ENCODE measurements around the gene GULP1. TPM values are rescaled to one million over a fixed set of nuclear protein-coding genes. Genes with fewer than 3 reads are reported as not detected.

The GULP1 gene
- total and polyA plus RNA-seq, 2 of the 13 experiments (the other 11 are each of a cell fraction or from before 2014, with no cell fraction given), result 0.15 TPM; not detected in 1

GRCh38 chr2:188607501-188607900 is 315.8 kb downstream of the GULP1 start:
- Histone ChIP-seq H3K36me3 (replicated peaks in 1 of 2; ENCODE audit: control insufficient read depth in 1 of 2, insufficient read depth in 2 of 2, low read length in 2 of 2) (no peaks in the 10 kb centered on the region), H4K20me1 (ENCODE audit: insufficient read depth, low read length) (no peaks in the 10 kb centered on the region), H3K4me2 (ENCODE audit: low read depth, low read length) (no peak overlapping the region), H3K27ac (ENCODE audit: extremely low read length, insufficient read depth, low read length) (no peak overlapping the region), H3K4me1 (ENCODE audit: insufficient read depth, low read length) (no peaks in the 10 kb centered on the region), H2AFZ (ENCODE audit: low read length) (no peak overlapping the region), H3K79me2 (ENCODE audit: insufficient read depth, low read length) (no peaks in the 10 kb centered on the region), H3K4me3 (replicated peaks in 1 of 3; ENCODE audit: insufficient read depth in 1 of 3, low read depth in 2 of 3, low read length in 3 of 3) (no peak overlapping the region), H3K27me3 (ENCODE audit: control insufficient read depth in 1 of 2, insufficient read depth in 2 of 2, low read length in 2 of 2) (no peaks in the 10 kb centered on the region), H3K9ac (ENCODE audit: insufficient read depth, low read depth, low read length) (no peak overlapping the region), H3K9me3 (ENCODE audit: low read length) (peaks cover 9% of the 10 kb centered on the region; the same call in 1 of the 2 replicates)
- intact Hi-C loops (cut with micrococcal nuclease; ENCODE audit: unreplicated experiment), result no loop called here
- in situ Hi-C loops (cut with HindIII; ENCODE audit: extremely low pct_ligation_motif_present, low pct_unique_long_range_greater_than_20kb), result no loop called here
- ChIA-PET POLR2A (no interaction called here), CTCF (ENCODE audit: low intra/inter-chr PET ratio, low total read pairs) (no interaction called here)
- DNase-seq (ENCODE audit: low spot score) (no peak), FAIRE-seq (no peak), ATAC-seq (no peak)
- no TSS peak for BruUV-seq (replicated peaks)
- WGBS (ENCODE audit: low lambda C conversion rate), result 0% methylated on average over 2 of the region's 2 CpGs
- TF ChIP-seq, protein P1, sequence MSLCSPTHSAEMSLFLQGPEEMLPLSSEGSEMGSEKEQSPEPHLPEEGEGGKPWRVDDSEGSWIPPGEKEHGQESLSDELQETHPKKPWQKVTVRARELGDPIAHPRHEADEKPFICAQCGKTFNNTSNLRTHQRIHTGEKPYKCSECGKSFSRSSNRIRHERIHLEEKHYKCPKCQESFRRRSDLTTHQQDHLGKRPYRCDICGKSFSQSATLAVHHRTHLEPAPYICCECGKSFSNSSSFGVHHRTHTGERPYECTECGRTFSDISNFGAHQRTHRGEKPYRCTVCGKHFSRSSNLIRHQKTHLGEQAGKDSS (CRISPR knock-in tag; IDR thresholded peaks at IDR 0.05; ENCODE audit: borderline replicate concordance, low read depth), result no peak
- TF ChIP-seq, protein P2, sequence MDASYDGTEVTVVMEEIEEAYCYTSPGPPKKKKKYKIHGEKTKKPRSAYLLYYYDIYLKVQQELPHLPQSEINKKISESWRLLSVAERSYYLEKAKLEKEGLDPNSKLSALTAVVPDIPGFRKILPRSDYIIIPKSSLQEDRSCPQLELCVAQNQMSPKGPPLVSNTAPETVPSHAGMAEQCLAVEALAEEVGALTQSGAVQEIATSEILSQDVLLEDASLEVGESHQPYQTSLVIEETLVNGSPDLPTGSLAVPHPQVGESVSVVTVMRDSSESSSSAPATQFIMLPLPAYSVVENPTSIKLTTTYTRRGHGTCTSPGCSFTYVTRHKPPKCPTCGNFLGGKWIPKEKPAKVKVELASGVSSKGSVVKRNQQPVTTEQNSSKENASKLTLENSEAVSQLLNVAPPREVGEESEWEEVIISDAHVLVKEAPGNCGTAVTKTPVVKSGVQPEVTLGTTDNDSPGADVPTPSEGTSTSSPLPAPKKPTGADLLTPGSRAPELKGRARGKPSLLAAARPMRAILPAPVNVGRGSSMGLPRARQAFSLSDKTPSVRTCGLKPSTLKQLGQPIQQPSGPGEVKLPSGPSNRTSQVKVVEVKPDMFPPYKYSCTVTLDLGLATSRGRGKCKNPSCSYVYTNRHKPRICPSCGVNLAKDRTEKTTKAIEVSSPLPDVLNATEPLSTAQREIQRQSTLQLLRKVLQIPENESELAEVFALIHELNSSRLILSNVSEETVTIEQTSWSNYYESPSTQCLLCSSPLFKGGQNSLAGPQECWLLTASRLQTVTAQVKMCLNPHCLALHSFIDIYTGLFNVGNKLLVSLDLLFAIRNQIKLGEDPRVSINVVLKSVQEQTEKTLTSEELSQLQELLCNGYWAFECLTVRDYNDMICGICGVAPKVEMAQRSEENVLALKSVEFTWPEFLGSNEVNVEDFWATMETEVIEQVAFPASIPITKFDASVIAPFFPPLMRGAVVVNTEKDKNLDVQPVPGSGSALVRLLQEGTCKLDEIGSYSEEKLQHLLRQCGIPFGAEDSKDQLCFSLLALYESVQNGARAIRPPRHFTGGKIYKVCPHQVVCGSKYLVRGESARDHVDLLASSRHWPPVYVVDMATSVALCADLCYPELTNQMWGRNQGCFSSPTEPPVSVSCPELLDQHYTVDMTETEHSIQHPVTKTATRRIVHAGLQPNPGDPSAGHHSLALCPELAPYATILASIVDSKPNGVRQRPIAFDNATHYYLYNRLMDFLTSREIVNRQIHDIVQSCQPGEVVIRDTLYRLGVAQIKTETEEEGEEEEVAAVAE (CRISPR knock-in tag; IDR thresholded peaks at IDR 0.05; ENCODE audit: borderline replicate concordance), result no peak
- TF ChIP-seq NPAS2 (CRISPR knock-in tag; IDR thresholded peaks at IDR 0.05; ENCODE audit: borderline replicate concordance) (no peak), ZNF329 (CRISPR knock-in tag; IDR thresholded peaks at IDR 0.05; ENCODE audit: low read depth) (no peak), NRL (CRISPR knock-in tag; IDR thresholded peaks at IDR 0.05; ENCODE audit: borderline replicate concordance) (no peak), MAFG (CRISPR knock-in tag; IDR thresholded peaks at IDR 0.05) (peak; percentile 85), RFX5 (IDR thresholded peaks at IDR 0.05; ENCODE audit: low read depth, low read length) (peak; percentile 52; the same call in 1 of the 2 replicates), CAMTA2 (CRISPR knock-in tag; IDR thresholded peaks at IDR 0.05; ENCODE audit: borderline replicate concordance) (no peak), MAFF (IDR thresholded peaks at IDR 0.05; ENCODE audit: low read depth, low read length) (peak; percentile 100), ZNF124 (CRISPR knock-in tag; IDR thresholded peaks at IDR 0.05) (no peak), MAFK (conservative IDR thresholded peaks at IDR 0.05 in 1 of 2, IDR thresholded peaks at IDR 0.05 in 1 of 2; ENCODE audit: low read length in 2 of 2) (peak; percentile 100)
- TF ChIP-seq, protein P3, sequence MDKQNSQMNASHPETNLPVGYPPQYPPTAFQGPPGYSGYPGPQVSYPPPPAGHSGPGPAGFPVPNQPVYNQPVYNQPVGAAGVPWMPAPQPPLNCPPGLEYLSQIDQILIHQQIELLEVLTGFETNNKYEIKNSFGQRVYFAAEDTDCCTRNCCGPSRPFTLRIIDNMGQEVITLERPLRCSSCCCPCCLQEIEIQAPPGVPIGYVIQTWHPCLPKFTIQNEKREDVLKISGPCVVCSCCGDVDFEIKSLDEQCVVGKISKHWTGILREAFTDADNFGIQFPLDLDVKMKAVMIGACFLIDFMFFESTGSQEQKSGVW (CRISPR knock-in tag; IDR thresholded peaks at IDR 0.05; ENCODE audit: borderline replicate concordance), result no peak

All from HepG2 (cell line).